Breast epithelium (tissue), 4 donors: ENCODE results near the gene NR2C2. TPM values are rescaled to one million over a fixed set of nuclear protein-coding genes. Genes with fewer than 3 reads are reported as not detected.

Source experiments
- DNase-seq, 2 donors: peaks; one replicate each; pipeline ENCODE4 v3.0.0-alpha.2; 2019; ENCODE audit warnings: low spot score in 2 of 2
- H3K27ac ChIP-seq, 2 donors: fragments of 200-600 bp; sonication (generic) in 1 of 2; one replicate each; pipeline ENCODE4 v1.5.1; 2016 to 2019; ENCODE audit warnings: mild to moderate bottlenecking in 1 of 2
- H3K27me3 ChIP-seq, 2 donors: fragments of 200-600 bp; sonication (generic) in 1 of 2; one replicate each; pipeline versions ENCODE4 v1.5.1 to v1.6.0; 2017 to 2019; ENCODE audit warnings: control low read depth in 1 of 2, mild to moderate bottlenecking in 1 of 2
- H3K36me3 ChIP-seq: fragments of 200-600 bp; one replicate; pipeline ENCODE4 v1.5.1; 2019
- H3K4me1 ChIP-seq, 2 donors: fragments of 200-600 bp; sonication (generic); one replicate each; pipeline ENCODE4 v1.5.1; 2016 to 2019; ENCODE audit warnings: control low read depth in 1 of 2
- H3K4me3 ChIP-seq, 3 donors: fragments of 200-600 bp; sonication (generic); 1 replicate in 2 of 3; 2 replicates in 1 of 3; pipeline ENCODE4 v1.5.1; 2016 to 2019; ENCODE audit warnings: mild to moderate bottlenecking in 3 of 3, moderate library complexity in 2 of 3
- H3K9me3 ChIP-seq, 2 donors: fragments of 200-600 bp; sonication (generic) in 1 of 2; one replicate each; pipeline ENCODE4 v1.5.1; 2016 to 2019; ENCODE audit warnings: control low read depth in 1 of 2
- POLR2A ChIP-seq: fragments of 450-650 bp; IDR thresholded peaks from one replicate; pipeline ENCODE4 v1.6.1; 2016; ENCODE audit warnings: antibody characterized with exemption, mild to moderate bottlenecking, moderate library complexity
- POLR2AphosphoS5 ChIP-seq, 3 donors: sonication (generic); formaldehyde crosslinking; IDR thresholded peaks; one replicate each; pipeline ENCODE4 v1.6.1; 2017; ENCODE audit warnings: antibody characterized with exemption in 3 of 3
- intact Hi-C: fragments of 100-400 bp; cut with DNase I; formaldehyde crosslinking; loops from one replicate; pipeline ENCODE4 v1.15.1; 2023; ENCODE audit warnings: low total_unique reads
- total RNA-seq, 3 donors: library from RNA; depleted of rRNA; stranded (reverse); fragments of >200 nt; gene quantifications; one replicate each; pipeline ENCODE4 v1.1.0, GENCODE V29; 2016
- TF ChIP-seq, protein P1 (sequence below), 3 donors: fragments of 450-650 bp; IDR thresholded peaks; one replicate each; pipeline ENCODE4 v1.5.1; 2016 to 2017; ENCODE audit warnings: antibody characterized with exemption in 3 of 3, mild to moderate bottlenecking in 3 of 3, moderate library complexity in 3 of 3

Gene NR2C2
- total RNA-seq, 3 donors from 2014 or later, result 41.9 to 71.0 (median 52.8) TPM

DNA sequence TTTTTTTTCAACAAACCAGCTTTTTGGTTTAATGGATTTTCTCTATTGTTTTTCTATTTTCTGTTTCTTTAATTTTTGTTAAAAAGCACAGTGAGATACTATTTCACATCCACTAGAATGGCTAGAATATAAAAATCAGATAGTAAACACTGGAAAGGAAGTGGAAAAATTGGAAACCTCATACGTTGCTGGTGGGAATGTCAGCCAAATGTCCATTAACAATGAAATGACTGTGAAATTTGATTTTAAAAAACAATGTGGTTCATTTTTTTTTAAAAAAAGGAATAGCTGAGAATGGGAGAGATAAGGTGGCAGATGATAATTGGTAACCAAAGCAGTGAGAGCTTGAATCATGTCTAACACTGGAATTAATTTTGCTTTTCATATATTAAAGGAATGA lies 19.9 kb downstream of the NR2C2 start:
- Histone ChIP-seq H3K9me3 (no peaks in the 10 kb centered on the region), H3K36me3 (no peaks in the 10 kb centered on the region), H3K4me1 (no peaks in the 10 kb centered on the region), H3K4me3 (no peak overlapping the region), H3K27me3 (no peaks in the 10 kb centered on the region), H3K27ac (no peak overlapping the region)
- intact Hi-C loops, result no loop called here
- TF ChIP-seq POLR2AphosphoS5 (IDR thresholded peaks at IDR 0.05) (no peak), POLR2A (no peak)
- TF ChIP-seq, protein P1, sequence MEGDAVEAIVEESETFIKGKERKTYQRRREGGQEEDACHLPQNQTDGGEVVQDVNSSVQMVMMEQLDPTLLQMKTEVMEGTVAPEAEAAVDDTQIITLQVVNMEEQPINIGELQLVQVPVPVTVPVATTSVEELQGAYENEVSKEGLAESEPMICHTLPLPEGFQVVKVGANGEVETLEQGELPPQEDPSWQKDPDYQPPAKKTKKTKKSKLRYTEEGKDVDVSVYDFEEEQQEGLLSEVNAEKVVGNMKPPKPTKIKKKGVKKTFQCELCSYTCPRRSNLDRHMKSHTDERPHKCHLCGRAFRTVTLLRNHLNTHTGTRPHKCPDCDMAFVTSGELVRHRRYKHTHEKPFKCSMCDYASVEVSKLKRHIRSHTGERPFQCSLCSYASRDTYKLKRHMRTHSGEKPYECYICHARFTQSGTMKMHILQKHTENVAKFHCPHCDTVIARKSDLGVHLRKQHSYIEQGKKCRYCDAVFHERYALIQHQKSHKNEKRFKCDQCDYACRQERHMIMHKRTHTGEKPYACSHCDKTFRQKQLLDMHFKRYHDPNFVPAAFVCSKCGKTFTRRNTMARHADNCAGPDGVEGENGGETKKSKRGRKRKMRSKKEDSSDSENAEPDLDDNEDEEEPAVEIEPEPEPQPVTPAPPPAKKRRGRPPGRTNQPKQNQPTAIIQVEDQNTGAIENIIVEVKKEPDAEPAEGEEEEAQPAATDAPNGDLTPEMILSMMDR (IDR thresholded peaks at IDR 0.05), result no peak
- DNase-seq, result no peak

DNA sequence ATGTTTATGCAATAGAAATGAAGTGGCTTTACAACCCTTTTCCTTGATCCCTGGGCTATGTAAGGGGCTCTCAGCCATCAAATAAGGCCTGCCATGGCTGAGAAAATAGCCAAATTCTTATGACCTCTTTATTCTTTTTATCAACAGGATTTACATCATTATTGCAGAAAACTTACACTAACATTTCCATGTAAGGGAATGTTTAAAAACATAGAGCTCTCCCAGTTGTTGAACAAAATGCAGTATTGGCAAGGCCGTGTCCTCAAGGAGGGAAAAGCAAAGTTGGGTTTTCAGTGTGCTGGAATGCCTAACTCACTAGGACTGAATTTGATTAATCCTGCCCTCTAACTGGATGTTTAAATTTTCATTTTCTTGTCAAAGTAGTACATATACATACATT lies 22.3 kb downstream of the NR2C2 start:
- intact Hi-C loops, result no loop called here
- Histone ChIP-seq H3K27me3 (no peaks in the 10 kb centered on the region), H3K9me3 (no peaks in the 10 kb centered on the region), H3K27ac (no peak overlapping the region), H3K4me3 (no peak overlapping the region), H3K36me3 (no peaks in the 10 kb centered on the region), H3K4me1 (no peaks in the 10 kb centered on the region)
- TF ChIP-seq POLR2A (no peak), POLR2AphosphoS5 (IDR thresholded peaks at IDR 0.05) (no peak)
- TF ChIP-seq, protein P1 (IDR thresholded peaks at IDR 0.05), result no peak
- DNase-seq, result no peak

DNA sequence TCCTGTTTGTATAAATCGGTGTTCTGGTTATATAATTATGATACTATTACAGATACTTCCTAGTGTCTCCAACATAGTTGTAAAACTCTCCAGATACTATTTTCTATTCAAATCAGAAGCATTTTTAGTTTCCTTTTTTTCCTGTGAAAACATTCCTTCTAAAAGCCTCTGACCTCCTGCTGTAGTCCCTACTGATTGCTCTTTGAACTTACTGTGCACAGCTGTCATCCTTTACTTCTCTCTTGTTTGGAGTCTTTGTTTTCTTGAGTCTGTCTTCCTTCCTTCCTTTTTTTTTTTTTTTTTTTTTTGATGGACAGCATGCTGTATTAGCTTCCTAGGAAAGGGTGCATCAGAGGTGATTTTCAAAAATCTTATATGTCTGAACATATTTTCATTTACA lies 28.9 kb downstream of the NR2C2 start:
- intact Hi-C loops, result loop anchor here (5.0 kb wide), 1 partner anchor 949 kb away; no protein-coding TSS in a partner anchor
- Histone ChIP-seq H3K4me3 (no peak overlapping the region), H3K27ac (no peak overlapping the region), H3K27me3 (no peaks in the 10 kb centered on the region), H3K9me3 (no peaks in the 10 kb centered on the region), H3K4me1 (no peaks in the 10 kb centered on the region), H3K36me3 (no peaks in the 10 kb centered on the region)
- TF ChIP-seq, protein P1 (IDR thresholded peaks at IDR 0.05), result no peak
- no peak for TF ChIP-seq POLR2A
- no peak for TF ChIP-seq POLR2AphosphoS5 (IDR thresholded peaks at IDR 0.05)
- DNase-seq, result no peak

DNA sequence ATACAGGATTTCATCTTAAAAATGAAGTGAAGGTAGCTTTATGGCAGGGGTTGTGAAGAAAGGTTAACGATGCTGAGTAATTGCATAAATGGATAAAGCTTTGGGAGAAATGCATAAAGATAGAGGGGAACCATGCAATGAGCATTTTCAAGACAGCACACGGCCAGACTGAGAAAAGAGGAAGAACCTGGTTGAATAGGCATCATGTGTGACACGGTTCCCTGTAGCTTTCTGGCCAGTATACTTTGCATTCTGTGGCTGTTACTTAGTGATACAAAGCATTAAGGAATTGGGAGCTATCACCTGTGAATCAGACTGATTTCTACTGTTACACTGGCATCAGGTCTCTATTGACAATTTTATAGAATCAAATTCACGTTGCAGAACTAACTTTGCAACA lies 33.3 kb downstream of the NR2C2 start:
- DNase-seq, result no peak
- Histone ChIP-seq H3K4me1 (no peaks in the 10 kb centered on the region), H3K27ac (no peak overlapping the region), H3K4me3 (no peak overlapping the region), H3K9me3 (no peaks in the 10 kb centered on the region), H3K27me3 (no peaks in the 10 kb centered on the region), H3K36me3 (no peaks in the 10 kb centered on the region)
- TF ChIP-seq POLR2A (no peak), POLR2AphosphoS5 (IDR thresholded peaks at IDR 0.05) (no peak)
- TF ChIP-seq, protein P1 (IDR thresholded peaks at IDR 0.05), result no peak
- intact Hi-C loops, result no loop called here

DNA sequence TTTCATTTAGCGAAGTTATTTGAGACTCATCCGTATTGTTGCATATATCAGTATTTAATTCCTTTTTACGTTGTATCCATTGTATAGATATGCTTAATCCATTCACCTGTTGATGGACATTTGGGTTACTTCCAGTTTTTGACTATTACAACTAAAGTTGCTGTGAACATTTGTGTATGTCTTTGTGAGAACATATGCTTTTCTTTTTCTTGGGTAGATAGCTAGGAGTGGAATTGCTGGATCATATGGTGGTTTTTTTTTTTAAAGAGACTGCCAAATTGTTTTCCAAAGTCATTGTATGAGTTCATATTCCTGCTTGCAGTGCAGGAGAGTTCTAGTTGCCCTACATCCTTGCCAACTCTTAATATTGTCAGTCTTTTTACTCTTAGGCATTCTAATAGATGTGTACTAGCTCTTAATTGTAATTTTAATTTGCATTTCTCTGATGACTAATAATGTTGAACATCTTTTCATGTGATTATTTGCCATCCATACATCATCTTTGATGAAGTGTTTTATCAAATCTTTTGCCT lies 37.3 kb downstream of the NR2C2 start:
- no peaks in the 10 kb centered on the region for H3K27me3 ChIP-seq
- TF ChIP-seq POLR2A (no peak), POLR2AphosphoS5 (IDR thresholded peaks at IDR 0.05) (no peak)
- TF ChIP-seq, protein P1 (IDR thresholded peaks at IDR 0.05), result no peak

More for the DNA sequence above, 37.3 kb downstream of the NR2C2 start:
- intact Hi-C loops, result no loop called here
- no peak overlapping the region for H3K4me3 ChIP-seq
- no peaks in the 10 kb centered on the region for H3K4me1 ChIP-seq
- H3K27ac ChIP-seq, result no peak overlapping the region
- no peaks in the 10 kb centered on the region for H3K9me3 ChIP-seq
- H3K36me3 ChIP-seq, result no peaks in the 10 kb centered on the region
- no peak for DNase-seq
